Erythroblast (primary cell): ENCODE measurements around the gene ROBO2.

ENCODE experiments used
- DNase-seq, 2 experiments: peaks; one replicate each; lab custom pipeline; 2025; lab: John Stamatoyannopoulos, UW
- GATA1 ChIP-seq: IDR thresholded peaks from 2 replicates; pipeline ENCODE4 v1.6.1; 2011; ENCODE audit warnings: low read depth, mild to moderate bottlenecking, control low read depth, low read length, moderate library complexity
- POLR2A ChIP-seq: IDR thresholded peaks from 2 replicates; pipeline ENCODE4 v1.6.1; 2011; ENCODE audit warnings: mild to moderate bottlenecking, low read length

The ROBO2 gene

DNA sequence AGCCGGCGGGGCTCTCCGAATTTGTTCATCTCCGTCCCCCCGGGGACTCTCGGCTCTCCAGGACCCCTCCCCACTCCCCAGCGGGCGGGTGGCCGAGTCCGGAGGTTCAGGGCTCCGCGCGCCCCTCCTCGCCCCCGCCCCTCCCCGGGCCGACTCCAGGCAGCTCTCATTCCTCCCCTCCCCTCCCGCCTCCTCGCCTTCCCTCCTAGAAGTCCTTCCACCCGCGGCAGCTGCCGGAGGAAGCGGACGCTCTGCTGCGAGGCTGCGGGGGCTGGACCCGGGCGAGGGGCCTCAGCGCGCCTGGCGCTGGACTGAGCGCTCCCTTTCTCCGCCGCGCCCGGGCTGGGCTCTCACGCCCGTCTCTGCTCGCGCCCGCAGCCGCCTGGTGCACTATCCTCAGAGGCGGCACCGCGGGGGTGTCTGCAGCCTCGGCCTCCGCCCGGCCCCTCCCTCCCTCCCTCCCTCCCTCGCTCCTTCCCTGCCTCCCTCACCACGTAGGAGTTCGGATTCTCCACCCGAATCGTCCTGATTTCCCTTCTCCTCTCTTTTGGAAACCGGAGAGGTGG is at the start of gene ROBO2:
TSS of gene ROBO2 (plus strand) at position 494 of the 566 bp plus-strand sequence. CDS start 687 bp downstream, outside the sequence.
- DNase-seq: peak; percentile 4 to 8
- TF ChIP-seq POLR2A: no peak
- TF ChIP-seq GATA1: no peak

GRCh38 chr3:76990606-76991005 is 49.3 kb upstream of the ROBO2 start:
- no peak for DNase-seq
- TF ChIP-seq GATA1: no peak
- TF ChIP-seq POLR2A: no peak

GRCh38 chr3:76991165-76991564 is 48.7 kb upstream of the ROBO2 start:
- DNase-seq: no peak

DNA sequence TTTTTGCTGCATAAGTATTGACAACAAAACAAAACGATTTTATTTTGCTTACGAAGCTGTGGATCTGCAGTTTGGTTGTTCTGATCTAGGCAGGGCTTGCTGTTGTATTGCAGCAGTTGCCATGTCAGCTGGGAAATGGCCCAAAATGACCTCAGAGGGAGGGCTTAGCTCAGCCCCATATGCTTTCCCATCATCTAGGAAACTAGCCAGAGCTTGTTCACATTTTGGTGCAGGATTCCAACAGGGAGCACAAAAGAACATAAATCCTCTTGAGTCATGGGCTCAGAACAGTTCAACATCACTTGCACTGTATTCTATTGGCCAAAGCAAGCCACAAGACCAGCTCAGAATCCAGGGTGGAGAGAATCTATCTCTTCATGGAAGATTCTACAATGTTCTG is 42.2 kb upstream of the ROBO2 start:
- no peak for DNase-seq
- no peak for TF ChIP-seq POLR2A

More at GRCh38 chr3:76991165-76991564, 48.7 kb upstream of the ROBO2 start:
- TF ChIP-seq POLR2A (no peak), GATA1 (no peak)

GRCh38 chr3:76998555-76998954 is 41.3 kb upstream of the ROBO2 start:
- no peak for DNase-seq
- no peak for TF ChIP-seq GATA1
- no peak for TF ChIP-seq POLR2A

DNA sequence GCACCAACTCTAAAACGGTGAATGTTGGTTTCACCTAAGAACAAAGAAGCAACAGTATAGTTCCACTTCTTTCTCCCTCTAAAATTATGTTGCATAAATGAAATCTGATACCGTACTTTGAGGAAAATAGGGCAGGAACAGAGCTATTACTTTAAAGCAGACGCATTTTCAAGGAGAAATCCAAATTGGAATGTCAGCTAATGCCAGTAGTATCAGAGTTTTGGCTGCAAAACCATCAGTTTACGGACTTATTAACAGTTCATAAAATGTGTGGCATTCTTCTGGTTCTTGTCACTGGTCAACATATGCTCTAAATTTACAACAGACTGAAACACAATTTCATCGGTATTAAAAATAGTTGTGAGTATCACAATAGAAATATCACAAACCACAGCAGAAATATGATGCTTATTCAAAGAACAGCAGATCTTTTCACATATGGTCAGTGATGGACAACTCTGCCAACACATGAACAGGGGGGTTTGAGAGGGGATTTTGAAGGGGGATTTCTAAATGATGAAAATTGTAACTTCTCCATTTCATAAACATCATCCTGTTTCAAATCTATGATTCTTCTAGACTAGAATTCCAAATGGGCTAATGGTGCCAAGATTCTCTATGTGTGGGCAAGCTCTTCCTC is 38.7 kb upstream of the ROBO2 start:
- TF ChIP-seq POLR2A: no peak
- no peak for TF ChIP-seq GATA1
- DNase-seq: no peak

GRCh38 chr3:77014226-77014625 is 25.7 kb upstream of the ROBO2 start:
- DNase-seq: no peak
- TF ChIP-seq POLR2A: no peak
- no peak for TF ChIP-seq GATA1

DNA sequence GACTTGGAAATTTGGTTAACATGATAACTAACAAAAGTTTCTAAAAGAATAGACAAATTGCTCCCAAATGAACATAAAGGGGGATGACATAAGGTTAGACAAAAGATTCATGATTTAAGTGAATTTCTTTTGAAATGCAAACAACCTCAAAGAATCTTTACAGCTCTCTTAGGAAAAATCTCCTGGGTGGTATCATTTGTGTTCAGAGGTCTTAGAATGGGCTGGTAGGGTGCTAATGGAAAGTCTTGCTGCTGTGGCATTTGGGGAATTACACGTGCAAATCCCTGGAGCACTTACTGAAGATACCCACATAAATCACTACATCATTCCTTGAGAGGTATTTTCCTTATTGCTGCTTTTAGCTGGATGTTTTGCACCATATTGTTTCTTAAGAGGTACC is 14.4 kb upstream of the ROBO2 start:
- no peak for DNase-seq
- TF ChIP-seq POLR2A (no peak), GATA1 (no peak)

GRCh38 chr3:77026904-77027634 is 12.8 kb upstream of the ROBO2 start:
- DNase-seq: no peak
- no peak for TF ChIP-seq GATA1
- TF ChIP-seq POLR2A: no peak

DNA sequence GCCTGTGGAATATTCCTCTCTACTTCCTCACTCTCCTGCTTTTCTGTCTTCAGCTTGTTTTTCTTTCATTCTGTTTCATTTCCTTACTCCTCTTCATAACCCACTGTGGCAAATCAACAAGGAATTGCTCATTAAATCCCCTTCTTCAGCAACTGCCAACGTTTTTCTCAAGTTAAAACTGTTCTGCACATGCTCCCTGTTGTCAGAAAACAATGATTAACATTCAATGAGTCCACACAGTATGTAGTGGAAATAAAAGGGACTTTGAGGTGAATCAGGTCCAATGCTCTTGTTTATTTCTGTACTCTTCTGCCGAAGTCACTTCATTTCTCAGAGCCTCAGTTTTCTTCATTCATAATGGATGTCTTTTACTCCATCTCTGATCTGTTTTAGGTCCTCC is 11.9 kb upstream of the ROBO2 start:
- no peak for DNase-seq
- TF ChIP-seq GATA1 (no peak), POLR2A (no peak)

- DNase-seq: peak; percentile 60 to 65
- TF ChIP-seq GATA1: no peak
- no peak for TF ChIP-seq POLR2A
Measured at GRCh38 chr3:77038468-77038929, 1.4 kb upstream of the ROBO2 start.

DNA sequence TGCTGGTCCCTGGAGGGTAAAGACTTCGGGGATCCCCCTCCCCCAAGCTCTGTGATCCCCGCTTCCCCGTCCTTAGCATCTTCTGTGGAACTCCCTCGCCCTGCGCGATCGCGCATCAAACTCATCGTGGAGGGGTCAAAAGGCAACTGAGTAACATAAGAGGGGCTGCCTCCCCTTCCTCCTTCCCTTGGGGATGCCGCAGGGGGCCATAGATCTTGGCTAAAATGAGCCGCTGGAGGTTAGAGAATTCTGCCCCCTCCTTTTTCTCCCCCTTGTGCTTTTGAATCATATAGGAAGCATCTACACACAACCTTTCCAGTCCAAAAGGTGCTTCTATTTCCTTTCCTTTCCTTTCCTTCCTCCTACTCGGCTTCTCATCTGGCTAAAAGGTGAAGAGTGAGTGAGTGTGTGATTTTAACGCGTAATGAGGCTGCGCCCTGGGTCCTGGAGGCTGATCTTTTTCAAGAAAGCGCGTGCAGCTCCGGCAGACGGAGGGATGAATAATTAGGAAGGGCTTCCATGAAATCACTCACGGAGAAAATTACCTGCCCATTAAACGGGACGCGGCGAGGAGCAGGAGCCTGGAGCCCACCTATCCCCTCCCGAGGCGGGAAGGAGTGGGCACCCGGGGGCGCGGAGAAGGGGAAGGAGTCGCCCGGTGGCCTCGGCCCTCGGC is 831 bp upstream of the ROBO2 start:
- no peak for DNase-seq
- TF ChIP-seq GATA1 (no peak), POLR2A (no peak)

GRCh38 chr3:77040216-77040615 is 317 bp downstream of the ROBO2 start:
- DNase-seq: no peak
- TF ChIP-seq POLR2A (no peak), GATA1 (no peak)
